HAP-1 (cell line): ENCODE results near the gene ERCC3.
A peak's percentile ranks its signal among the peaks of the same experiment; 100 is the strongest.

Experiments
- DNase-seq, 2 experiments: peaks; one replicate each; pipeline ENCODE4 v3.0.0-alpha.2; 2016 to 2020; ENCODE audit warnings: low spot score in 2 of 2
- H3K27me3 ChIP-seq: fragments of 250-450 bp; sonication (Bioruptor Pico); 2 replicates; pipeline ENCODE4 v1.5.1; 2020; ENCODE audit warnings: low read depth, mild to moderate bottlenecking, moderate library complexity
- H3K36me3 ChIP-seq: fragments of 250-450 bp; sonication (Bioruptor Pico); replicated peaks from 2 replicates; pipeline ENCODE4 v1.5.1; 2020; ENCODE audit warnings: mild to moderate bottlenecking
- H3K4me1 ChIP-seq: fragments of 250-450 bp; sonication (Bioruptor Pico); 2 replicates; pipeline ENCODE4 v1.5.1; 2020; ENCODE audit warnings: mild to moderate bottlenecking
- H3K4me3 ChIP-seq: fragments of 250-450 bp; sonication (Bioruptor Pico); 2 replicates; pipeline ENCODE4 v1.5.1; 2020; ENCODE audit warnings: mild to moderate bottlenecking, moderate library complexity
- H3K9me3 ChIP-seq: fragments of 250-450 bp; sonication (Bioruptor Pico); 2 replicates; pipeline ENCODE4 v1.5.1; 2020; ENCODE audit warnings: mild to moderate bottlenecking, moderate library complexity
- in situ Hi-C: fragments of 300-500 bp; cut with MboI; formaldehyde crosslinking; loops from 3 replicates; pipeline ENCODE4 v1.14.3; 2020; ENCODE audit warnings: low sequenced_read_pairs, inconsistent platforms, mixed read lengths

Gene ERCC3

DNA sequence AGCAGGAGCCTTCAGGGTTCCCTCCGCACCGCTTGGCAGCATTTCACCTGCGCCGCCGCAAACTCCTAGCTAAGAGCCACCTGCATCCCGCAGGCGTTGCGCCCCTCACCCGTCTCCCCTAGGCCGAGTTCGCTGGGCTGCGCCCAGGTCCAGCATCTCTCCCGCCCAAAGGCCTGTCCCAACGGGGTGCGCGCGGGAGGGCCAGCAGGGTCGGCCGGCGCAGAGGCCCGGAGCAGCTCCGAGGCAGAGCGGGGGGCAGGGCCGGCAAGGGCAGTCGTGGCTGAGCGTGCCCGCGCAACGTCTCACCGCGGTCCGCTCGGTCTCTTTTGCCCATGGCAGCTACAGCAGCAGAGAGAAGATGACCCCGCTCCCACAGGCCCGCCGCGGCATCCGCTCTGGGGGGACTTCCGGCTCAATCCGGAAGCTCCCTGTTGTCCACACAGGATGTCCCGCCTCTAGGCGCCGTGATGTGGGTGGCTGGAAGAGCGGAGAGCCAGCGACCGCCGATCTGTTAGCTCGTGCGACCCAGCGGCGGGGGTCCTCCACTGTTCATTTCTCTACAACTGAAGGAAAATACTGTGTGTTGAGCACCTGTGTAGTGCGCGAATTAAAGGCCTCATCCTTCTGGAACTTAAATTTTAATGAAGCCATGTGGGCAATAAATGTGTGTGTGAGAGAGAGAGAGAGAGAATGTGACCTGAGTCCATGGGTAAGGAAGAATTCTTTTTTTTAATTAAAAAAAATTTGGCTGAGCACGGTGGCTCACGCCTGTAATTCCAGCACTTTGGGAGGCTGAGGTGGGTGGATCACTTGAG, at the start of gene ERCC3:
Gene ERCC3, minus strand, starts transcription at position 397 of the 815 bp plus-strand sequence. Its CDS starts 63 bp downstream, at position 334.
- in situ Hi-C loops, result no loop called here
- Histone ChIP-seq H3K27me3 (no peaks in the 10 kb centered on the region), H3K36me3 (peaks cover 48% of the 10 kb centered on the region), H3K4me3 (peak within 1 kb of the TSS; percentile 81), H3K9me3 (no peaks in the 10 kb centered on the region), H3K4me1 (peaks cover 5% of the 10 kb centered on the region)
- DNase-seq, result peak; percentile 86 to 90

DNA sequence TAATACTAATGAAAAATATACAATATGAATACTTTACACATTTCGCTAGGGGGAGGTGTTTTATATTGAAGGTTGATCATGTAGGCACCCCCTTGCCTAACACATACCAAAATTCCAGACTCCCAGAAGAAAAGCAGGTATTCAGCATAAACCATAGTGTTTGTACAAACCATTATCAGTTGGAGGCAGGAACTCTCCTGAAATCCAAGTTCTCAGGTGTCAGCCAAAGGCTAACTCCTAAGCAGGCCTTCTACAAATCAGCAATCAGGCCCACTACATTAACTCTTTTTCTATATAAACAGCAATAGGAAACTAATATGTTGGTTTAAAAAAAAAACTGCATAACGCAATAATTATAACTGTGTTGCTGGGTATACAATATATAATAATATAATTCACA, 49.3 kb upstream of the ERCC3 start:
- Histone ChIP-seq H3K36me3 (peaks cover 5% of the 10 kb centered on the region; the same call in 1 of the 2 replicates), H3K9me3 (no peaks in the 10 kb centered on the region), H3K27me3 (no peaks in the 10 kb centered on the region), H3K4me3 (no peak overlapping the region), H3K4me1 (no peaks in the 10 kb centered on the region; the same call in 1 of the 2 replicates)
- in situ Hi-C loops, result no loop called here
- no peak for DNase-seq

DNA sequence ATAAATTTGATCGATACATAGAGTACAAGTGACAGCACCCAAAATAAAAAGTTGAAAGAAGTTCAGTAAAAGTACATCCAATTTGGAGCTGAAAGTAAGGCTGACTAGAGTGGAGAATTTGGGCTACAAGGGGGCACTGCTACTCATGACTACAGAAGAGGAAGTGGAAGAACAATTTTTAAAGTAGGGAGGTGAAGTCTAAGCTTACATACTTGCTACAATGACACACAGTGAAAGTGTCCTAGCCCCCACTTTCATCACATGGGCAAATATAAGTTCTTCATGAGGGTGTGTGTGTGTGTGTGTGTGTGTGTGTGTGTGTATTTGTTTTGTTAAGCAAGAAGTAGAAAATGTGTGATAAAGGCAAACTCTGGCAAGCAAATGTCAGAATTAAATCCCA, 48.2 kb upstream of the ERCC3 start:
- in situ Hi-C loops, result no loop called here
- Histone ChIP-seq H3K4me1 (no peaks in the 10 kb centered on the region), H3K9me3 (no peaks in the 10 kb centered on the region), H3K36me3 (peaks cover 8% of the 10 kb centered on the region), H3K4me3 (no peak overlapping the region), H3K27me3 (no peaks in the 10 kb centered on the region)
- DNase-seq, result no peak

DNA sequence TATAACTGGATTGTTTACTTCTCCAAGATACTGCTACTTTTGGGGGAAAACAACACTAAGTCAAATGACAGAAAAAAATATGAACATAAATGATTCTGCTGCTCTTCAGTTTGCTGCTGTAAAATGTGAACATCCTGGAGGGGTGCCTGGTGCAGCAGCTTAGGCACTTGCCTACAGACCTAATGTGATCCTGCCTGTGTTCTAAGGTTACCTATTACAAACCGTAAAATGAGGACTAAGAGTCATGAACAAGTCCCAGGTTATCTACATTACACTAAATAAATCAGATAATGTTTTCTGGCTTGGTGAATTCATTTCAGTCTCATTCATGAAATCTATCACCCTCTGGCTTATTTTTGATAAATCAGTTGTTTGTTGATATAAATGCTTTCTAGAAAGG, 38.4 kb upstream of the ERCC3 start:
- in situ Hi-C loops, result no loop called here
- Histone ChIP-seq H3K4me1 (no peaks in the 10 kb centered on the region), H3K36me3 (peaks cover 15% of the 10 kb centered on the region), H3K4me3 (no peak overlapping the region), H3K9me3 (no peaks in the 10 kb centered on the region), H3K27me3 (no peaks in the 10 kb centered on the region)
- DNase-seq, result no peak

DNA sequence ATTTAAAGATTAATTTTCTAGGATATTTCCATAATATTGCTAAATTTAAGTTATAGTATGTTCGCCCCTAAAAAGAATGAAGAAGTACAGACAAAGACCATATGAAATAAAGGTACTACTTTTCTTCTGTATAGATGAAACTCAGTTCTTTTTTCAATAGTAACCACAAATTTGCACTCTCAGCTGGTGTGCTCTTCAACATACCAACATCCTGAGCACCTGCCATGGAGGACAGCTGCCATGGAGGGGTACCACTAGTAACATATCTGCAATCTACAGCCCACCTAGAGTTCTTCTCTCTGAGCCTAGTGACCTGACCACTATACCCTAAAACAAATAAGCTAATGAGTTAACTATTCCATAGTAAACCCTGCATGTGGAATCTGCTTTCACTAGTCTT, 36.8 kb upstream of the ERCC3 start:
- no peaks in the 10 kb centered on the region for H3K4me1 ChIP-seq
- no peaks in the 10 kb centered on the region for H3K27me3 ChIP-seq
- in situ Hi-C loops, result no loop called here
- no peak overlapping the region for H3K4me3 ChIP-seq
- no peak for DNase-seq
- no peaks in the 10 kb centered on the region for H3K9me3 ChIP-seq
- H3K36me3 ChIP-seq, result peaks cover 16% of the 10 kb centered on the region

DNA sequence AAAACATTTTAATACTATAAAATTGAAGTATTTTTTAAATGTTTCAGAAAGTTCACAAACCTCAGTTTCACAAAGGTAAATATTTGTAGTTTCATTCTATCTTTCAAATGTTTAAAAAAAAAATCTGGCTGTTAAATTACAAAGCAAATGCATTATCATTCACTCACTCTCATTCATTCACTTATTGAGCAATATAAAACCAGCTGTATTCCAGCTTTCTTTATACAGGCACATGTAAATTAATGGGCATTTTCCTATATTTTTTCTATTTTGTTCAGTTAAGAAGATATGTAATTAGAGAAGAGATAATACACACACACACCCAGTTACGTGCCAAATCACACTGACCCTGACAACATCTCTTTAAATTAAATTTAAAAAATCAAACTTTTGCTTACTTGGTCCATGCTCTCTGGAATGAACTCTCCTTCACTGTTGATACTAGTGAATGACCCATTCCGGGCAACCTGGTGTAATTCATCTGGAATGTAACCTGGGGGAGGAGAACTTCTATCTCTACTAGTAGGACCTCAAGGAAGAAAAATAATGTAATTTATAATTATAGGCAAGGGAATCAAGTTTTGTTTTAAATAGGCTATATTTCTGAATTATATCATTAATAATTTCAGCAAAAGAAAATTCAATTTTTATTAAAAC, 32.5 kb upstream of the ERCC3 start:
- H3K9me3 ChIP-seq, result no peaks in the 10 kb centered on the region
- H3K4me1 ChIP-seq, result no peaks in the 10 kb centered on the region
- no peaks in the 10 kb centered on the region for H3K27me3 ChIP-seq
- DNase-seq, result no peak
- H3K36me3 ChIP-seq, result peaks cover 30% of the 10 kb centered on the region
- H3K4me3 ChIP-seq, result no peak overlapping the region
- in situ Hi-C loops, result no loop called here

DNA sequence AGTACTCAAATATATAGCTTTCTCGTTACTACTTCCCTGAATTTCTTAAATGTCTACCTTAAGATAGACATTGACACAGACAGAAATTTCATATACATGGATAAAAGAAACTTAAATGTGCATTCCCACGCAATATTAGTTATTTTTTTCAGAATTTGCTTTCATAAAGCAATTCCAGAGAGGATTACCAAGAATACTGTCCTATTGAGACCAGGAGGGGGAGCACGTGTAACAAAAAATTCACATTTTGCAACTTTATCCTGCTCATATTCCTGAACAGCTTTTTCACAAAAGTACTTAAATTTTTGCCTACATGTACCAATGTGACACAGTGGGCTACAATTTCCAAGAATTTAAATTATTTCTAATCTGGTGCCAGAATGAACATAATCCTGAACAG, 30.7 kb upstream of the ERCC3 start:
- peak; percentile 48 to 59 for DNase-seq
- H3K27me3 ChIP-seq, result no peaks in the 10 kb centered on the region
- no peaks in the 10 kb centered on the region for H3K9me3 ChIP-seq
- H3K4me3 ChIP-seq, result no peak overlapping the region
- no peaks in the 10 kb centered on the region for H3K4me1 ChIP-seq
- H3K36me3 ChIP-seq, result peaks cover 39% of the 10 kb centered on the region
- in situ Hi-C loops, result no loop called here

DNA sequence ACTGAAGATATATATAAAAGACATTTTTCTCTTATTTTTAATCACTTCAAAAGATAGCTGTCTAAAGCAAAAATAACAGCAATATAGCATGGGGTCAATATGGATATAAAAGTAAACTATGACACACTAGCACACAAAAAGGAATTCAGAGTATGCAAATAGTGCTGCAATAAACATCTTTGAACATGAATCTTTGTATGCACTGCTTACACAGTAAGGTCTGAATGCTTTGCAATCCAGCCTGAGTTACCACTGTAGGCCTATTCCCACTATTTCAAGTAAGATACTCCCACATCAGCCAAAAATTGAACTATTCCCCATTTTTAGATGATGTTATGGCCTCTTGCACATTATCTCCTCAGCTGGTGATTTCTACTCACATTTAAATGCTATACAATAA, 27.4 kb upstream of the ERCC3 start:
- DNase-seq, result no peak
- H3K27me3 ChIP-seq, result no peaks in the 10 kb centered on the region
- no peaks in the 10 kb centered on the region for H3K4me1 ChIP-seq
- H3K36me3 ChIP-seq, result peaks cover 51% of the 10 kb centered on the region
- in situ Hi-C loops, result no loop called here
- H3K9me3 ChIP-seq, result no peaks in the 10 kb centered on the region
- no peak overlapping the region for H3K4me3 ChIP-seq

DNA sequence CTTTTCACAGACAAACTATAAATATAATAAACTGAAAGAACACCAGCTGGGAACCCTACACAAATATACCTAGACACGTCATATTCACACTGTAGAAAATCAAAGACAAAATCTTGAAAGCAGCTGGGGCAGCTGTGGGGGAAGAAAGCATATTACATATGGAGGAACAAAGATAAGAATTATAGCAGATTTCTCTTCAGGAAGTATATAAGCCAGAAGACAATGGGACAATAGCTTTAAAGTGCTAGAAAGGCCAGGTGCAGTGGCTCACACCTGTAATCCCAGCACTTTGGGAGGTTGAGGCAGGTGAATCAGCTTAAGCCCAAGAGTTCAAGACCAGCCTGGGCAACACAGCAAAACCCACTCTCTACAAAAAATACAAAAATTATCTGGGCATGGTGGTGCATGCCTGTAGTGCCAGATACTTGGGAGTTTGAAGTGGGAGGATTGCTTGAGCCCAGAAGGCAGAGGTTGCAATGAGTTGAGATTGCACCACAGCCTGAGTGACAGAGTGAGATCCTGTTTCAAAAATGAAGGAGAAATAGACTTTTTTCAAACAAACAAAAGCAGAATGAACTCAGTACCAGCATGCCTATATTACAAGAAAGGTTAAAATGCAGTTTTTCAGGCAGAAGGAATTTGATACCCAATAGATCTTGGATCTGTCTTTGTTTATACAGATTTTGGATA, 26.8 kb upstream of the ERCC3 start:
- Histone ChIP-seq H3K36me3 (peaks cover 55% of the 10 kb centered on the region), H3K27me3 (no peaks in the 10 kb centered on the region), H3K9me3 (no peaks in the 10 kb centered on the region), H3K4me1 (no peaks in the 10 kb centered on the region), H3K4me3 (no peak overlapping the region)
- in situ Hi-C loops, result no loop called here
- DNase-seq, result no peak

DNA sequence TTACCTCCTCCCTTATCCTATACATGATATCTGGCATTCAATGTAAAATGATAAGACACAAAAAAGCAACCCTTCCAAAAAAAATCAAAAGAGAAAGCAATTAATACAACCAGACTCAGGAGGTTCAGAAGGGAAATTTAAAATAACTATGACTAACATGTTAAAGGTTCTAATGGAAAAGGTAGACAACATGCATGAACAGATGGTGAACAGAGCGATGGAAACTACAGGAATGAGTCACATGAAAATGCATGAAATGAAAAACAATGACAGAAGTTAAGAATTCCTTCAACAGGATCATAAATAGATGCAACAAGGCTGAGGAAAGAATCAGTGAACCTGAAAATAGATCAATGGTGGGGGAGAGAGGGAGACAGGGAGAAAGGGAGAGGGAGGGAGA, 26.1 kb upstream of the ERCC3 start:
- H3K9me3 ChIP-seq, result no peaks in the 10 kb centered on the region
- in situ Hi-C loops, result no loop called here
- no peaks in the 10 kb centered on the region for H3K4me1 ChIP-seq
- peaks cover 60% of the 10 kb centered on the region for H3K36me3 ChIP-seq
- no peak for DNase-seq
- H3K27me3 ChIP-seq, result no peaks in the 10 kb centered on the region
- no peak overlapping the region for H3K4me3 ChIP-seq

DNA sequence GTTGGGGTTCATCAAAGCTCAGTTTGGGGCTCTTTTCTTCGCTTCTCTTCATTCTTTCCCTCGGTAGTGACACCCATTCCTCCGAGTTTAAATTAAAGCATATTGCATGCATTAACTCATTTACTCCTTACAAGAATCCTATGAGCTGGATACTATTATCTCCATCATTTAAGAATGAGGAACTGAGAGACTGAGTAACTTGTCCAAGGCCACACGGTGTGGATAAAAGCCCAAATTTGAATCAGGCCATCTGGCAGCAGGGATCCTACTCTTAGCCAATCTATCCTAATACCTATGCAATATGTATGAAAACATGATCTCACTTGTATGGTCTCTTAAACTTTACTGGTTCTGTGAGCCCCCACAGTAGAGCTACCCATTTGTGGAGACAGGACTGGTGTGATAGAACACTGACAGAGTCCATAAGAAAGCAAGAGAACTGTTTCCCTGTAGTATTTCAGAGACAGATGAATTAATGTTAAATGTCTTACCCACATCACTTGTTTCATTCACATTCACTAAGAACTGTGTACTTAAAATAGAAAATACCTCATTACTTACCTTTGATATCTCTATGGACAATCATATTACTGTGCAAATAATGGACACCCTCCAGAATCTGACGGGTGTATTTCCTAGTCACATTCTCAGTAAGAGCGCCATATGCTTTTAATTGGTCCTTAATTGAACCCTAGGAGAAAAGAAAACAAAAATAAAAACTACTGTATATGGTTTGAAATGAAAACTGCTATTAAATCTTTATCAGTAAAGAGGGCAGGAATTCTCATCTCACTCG, 20.4 kb upstream of the ERCC3 start:
- H3K9me3 ChIP-seq, result no peaks in the 10 kb centered on the region
- DNase-seq, result no peak
- in situ Hi-C loops, result loop anchor here (10.0 kb wide), 1 partner anchor 170 kb away; no protein-coding TSS in a partner anchor
- no peaks in the 10 kb centered on the region for H3K4me1 ChIP-seq
- peaks cover 62% of the 10 kb centered on the region for H3K36me3 ChIP-seq
- no peaks in the 10 kb centered on the region for H3K27me3 ChIP-seq
- H3K4me3 ChIP-seq, result no peak overlapping the region

DNA sequence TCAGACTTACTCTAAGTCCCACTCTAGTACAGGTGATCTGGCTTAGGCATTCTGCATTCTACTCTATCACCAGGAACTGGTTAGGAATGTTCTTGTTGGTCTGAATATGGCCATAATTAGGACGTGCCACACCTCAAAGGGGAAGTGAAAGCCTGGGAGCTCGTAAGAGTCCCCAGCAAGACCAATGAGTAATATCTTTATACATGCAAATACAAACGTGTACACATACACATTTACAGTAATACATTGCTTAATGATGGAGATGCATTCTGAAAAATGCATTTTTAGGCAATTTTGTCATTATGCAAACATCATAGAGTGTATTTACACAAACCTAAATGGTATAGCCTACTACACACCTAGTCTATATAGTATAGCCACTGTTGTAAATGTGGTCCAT, 19.5 kb upstream of the ERCC3 start:
- no peak for DNase-seq
- Histone ChIP-seq H3K4me1 (no peaks in the 10 kb centered on the region), H3K36me3 (peaks cover 61% of the 10 kb centered on the region), H3K27me3 (no peaks in the 10 kb centered on the region), H3K4me3 (no peak overlapping the region), H3K9me3 (no peaks in the 10 kb centered on the region)
- in situ Hi-C loops, result loop anchor here (10.0 kb wide), 1 partner anchor 171 kb away; no protein-coding TSS in a partner anchor

DNA sequence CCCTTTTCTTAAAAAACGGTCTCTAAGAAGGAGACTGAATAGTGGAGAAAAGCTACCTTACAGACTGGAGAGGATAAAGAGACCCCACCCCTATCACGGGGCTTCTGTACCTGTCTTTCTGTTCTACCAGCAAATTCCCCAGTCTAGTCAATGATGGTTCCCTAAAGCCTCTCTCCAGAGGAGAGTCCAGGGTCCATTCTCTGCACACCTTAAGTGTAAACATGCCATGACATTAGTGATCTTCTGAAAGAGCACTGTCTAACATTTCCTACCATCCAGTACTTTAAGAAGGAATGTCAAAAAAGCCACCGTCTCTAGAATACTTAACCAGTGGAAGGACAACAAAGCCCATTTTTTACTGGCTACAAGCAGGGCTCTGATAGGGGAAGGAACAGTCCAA, 17.0 kb upstream of the ERCC3 start:
- in situ Hi-C loops, result loop anchor here (10.0 kb wide), 1 partner anchor 174 kb away; no protein-coding TSS in a partner anchor
- H3K36me3 ChIP-seq, result peaks cover 56% of the 10 kb centered on the region
- DNase-seq, result no peak

More for the DNA sequence above, 17.0 kb upstream of the ERCC3 start:
- Histone ChIP-seq H3K27me3 (no peaks in the 10 kb centered on the region), H3K4me1 (no peaks in the 10 kb centered on the region), H3K4me3 (no peak overlapping the region), H3K9me3 (no peaks in the 10 kb centered on the region)
